Activated CD8-positive, alpha-beta memory T cell treated with anti-CD3 and anti-CD28 coated beads for 4 hours (primary cell): ENCODE data around the gene PAX3.

Experiments
- DNase-seq, 2 donors: peaks; one replicate each; pipeline ENCODE4 v3.0.0-alpha.2; 2020; ENCODE audit warnings: low read depth in 2 of 2

The PAX3 gene

GRCh38 chr2:222310747-222311318, 12.0 kb upstream of the PAX3 start:
- no peak for DNase-seq

- no peak for DNase-seq
Observed at GRCh38 chr2:222309766-222310165, 11.0 kb upstream of the PAX3 start.

- no peak for DNase-seq
Observed at GRCh38 chr2:222309361-222309760, 10.6 kb upstream of the PAX3 start.

GRCh38 chr2:222307978-222308730, 9.4 kb upstream of the PAX3 start:
- DNase-seq = no peak

- DNase-seq = no peak
Observed at GRCh38 chr2:222307143-222307756, 8.5 kb upstream of the PAX3 start.

GRCh38 chr2:222306393-222307142, 7.8 kb upstream of the PAX3 start:
- DNase-seq = no peak

GRCh38 chr2:222305516-222306392, 7.0 kb upstream of the PAX3 start:
- no peak for DNase-seq

GRCh38 chr2:222304737-222305515, 6.1 kb upstream of the PAX3 start:
- no peak for DNase-seq

- no peak for DNase-seq
Observed at GRCh38 chr2:222303828-222304736, 5.3 kb upstream of the PAX3 start.

- DNase-seq = no peak
Observed at GRCh38 chr2:222303045-222303827, 4.4 kb upstream of the PAX3 start.

- DNase-seq = no peak
Observed at GRCh38 chr2:222302178-222303018, 3.6 kb upstream of the PAX3 start.

- no peak for DNase-seq
Observed at GRCh38 chr2:222301796-222302118, 3.0 kb upstream of the PAX3 start.

- no peak for DNase-seq
Observed at GRCh38 chr2:222301053-222301795, 2.4 kb upstream of the PAX3 start.

GRCh38 chr2:222300726-222301052, 1.9 kb upstream of the PAX3 start:
- DNase-seq = no peak

- DNase-seq = no peak
Observed at GRCh38 chr2:222299906-222300725, 1.3 kb upstream of the PAX3 start.

GRCh38 chr2:222298001-222298310, 842 bp downstream of the PAX3 start:
- DNase-seq = no peak

- DNase-seq = no peak
Observed at GRCh38 chr2:222297600-222297935, 1.2 kb downstream of the PAX3 start.
